Endothelial cell of umbilical vein (primary cell): Measurements from ENCODE around the gene SRGAP1. TPM values are rescaled to one million over a fixed set of nuclear protein-coding genes. Genes with fewer than 3 reads are reported as not detected.

Source experiments
- BruUV-seq: library from RNA; stranded (reverse); fragments of 400-500 nt; replicated peaks from 2 replicates; lab custom pipeline; 2021; lab: Mats Ljungman, UMichigan
- CTCF ChIA-PET: fragments of 300-600, 350-600 bp; sonication (Branson Sonifier 250); formaldehyde crosslinking; loops from one replicate; lab custom pipeline; 2021; ENCODE audit warnings: antibody characterized with exemption, inconsistent platforms; lab: Charles Lee
- POLR2A ChIA-PET: fragments of 300-600, 350-600 bp; sonication (Branson Sonifier 250); formaldehyde crosslinking; loops from one replicate; lab custom pipeline; 2021; ENCODE audit warnings: antibody characterized with exemption, inconsistent platforms; lab: Charles Lee
- DNase-seq: peaks from one replicate; pipeline ENCODE4 v3.0.0-alpha.2; 2011; ENCODE audit warnings: low read depth, low spot score
- FAIRE-seq: peaks from 2 replicates; lab custom pipeline; 2011; peaks lifted over from hg19 to GRCh38; lab: Jason Lieb, UNC
- H2AFZ ChIP-seq: 2 replicates; pipeline ENCODE4 v1.6.0; 2012; ENCODE audit warnings: low read depth, low read length, control low read depth, inconsistent platforms
- H3K27ac ChIP-seq: 2 replicates; pipeline ENCODE4 v1.5.1; 2011; ENCODE audit warnings: low read depth, mild to moderate bottlenecking, control low read depth, low read length, moderate library complexity; ENCODE audit not compliant: insufficient read depth
- H3K27me3 ChIP-seq, 2 experiments: 2 replicates each; pipeline versions ENCODE4 v1.6.0 to v1.6.1; 2011; ENCODE audit warnings: low read length in 2 of 2, mixed read lengths in 1 of 2; ENCODE audit not compliant: control insufficient read depth in 2 of 2, insufficient read depth in 2 of 2
- H3K36me3 ChIP-seq, 2 experiments: 2 replicates in 1 of 2; 3 replicates in 1 of 2; pipeline ENCODE4 v1.5.1; 2011; ENCODE audit warnings: low read length in 2 of 2, mild to moderate bottlenecking in 1 of 2, moderate library complexity in 1 of 2; ENCODE audit not compliant: control insufficient read depth in 2 of 2, insufficient read depth in 2 of 2; ENCODE audit errors: extremely low read depth in 1 of 2
- H3K4me1 ChIP-seq: 3 replicates; pipeline ENCODE4 v1.5.1; 2011; ENCODE audit warnings: mild to moderate bottlenecking, low read length; ENCODE audit not compliant: control insufficient read depth, insufficient read depth; ENCODE audit errors: extremely low read depth
- H3K4me2 ChIP-seq: 2 replicates; pipeline ENCODE4 v1.6.1; 2011; ENCODE audit warnings: low read length, control low read depth, mixed read lengths; ENCODE audit not compliant: insufficient read depth
- H3K4me3 ChIP-seq, 3 experiments: fragments of 200-600 bp in 1 of 3; sonication (generic), shearing (Covaris generic) in 1 of 3; replicated peaks in 1 of 3; 2 replicates each; pipeline ENCODE4 v1.5.1; 2011 to 2016; ENCODE audit warnings: control low read depth in 3 of 3, low read length in 3 of 3, mild to moderate bottlenecking in 2 of 3, inconsistent platforms in 1 of 3, low read depth in 1 of 3, moderate library complexity in 1 of 3; ENCODE audit not compliant: insufficient read depth in 1 of 3
- H3K79me2 ChIP-seq: 2 replicates; pipeline ENCODE4 v1.6.0; 2012; ENCODE audit warnings: low read length, inconsistent platforms; ENCODE audit not compliant: control insufficient read depth, insufficient read depth
- H3K9ac ChIP-seq: replicated peaks from 2 replicates; pipeline ENCODE3; 2011; ENCODE audit warnings: low read length, control low read depth; ENCODE audit not compliant: insufficient read depth; ENCODE audit errors: extremely low read depth
- H3K9me1 ChIP-seq: replicated peaks from 3 replicates; pipeline ENCODE4 v1.6.0; 2011; ENCODE audit warnings: mild to moderate bottlenecking, low read length; ENCODE audit not compliant: control insufficient read depth, insufficient read depth; ENCODE audit errors: extremely low read depth
- H3K9me3 ChIP-seq: replicated peaks from 2 replicates; pipeline ENCODE4 v1.5.1; 2012; ENCODE audit warnings: low read length, inconsistent platforms; ENCODE audit not compliant: control insufficient read depth, insufficient read depth
- H4K20me1 ChIP-seq: replicated peaks from 2 replicates; pipeline ENCODE3; 2011; ENCODE audit warnings: mild to moderate bottlenecking, low read length; ENCODE audit not compliant: control insufficient read depth, insufficient read depth; ENCODE audit errors: extremely low read depth
- CTCF ChIP-seq, 2 donors: IDR thresholded peaks; 1 replicate in 1 of 2; 2 replicates in 1 of 2; pipeline ENCODE4 v1.5.1; 2011; ENCODE audit warnings: low read length in 2 of 2, mild to moderate bottlenecking in 2 of 2, moderate library complexity in 2 of 2, control low read depth in 1 of 2, inconsistent platforms in 1 of 2, low read depth in 1 of 2; ENCODE audit not compliant: insufficient read depth in 1 of 2; ENCODE audit errors: extremely low read depth in 1 of 2
- EZH2 ChIP-seq: IDR thresholded peaks from 2 replicates; pipeline ENCODE4 v1.6.1; 2012; ENCODE audit warnings: borderline replicate concordance, low read depth, mild to moderate bottlenecking, moderate library complexity, low read length, inconsistent platforms; ENCODE audit not compliant: severe bottlenecking
- FOS ChIP-seq: IDR thresholded peaks from 2 replicates; pipeline ENCODE4 v1.6.1; 2011; ENCODE audit warnings: mild to moderate bottlenecking, low read length, moderate library complexity, borderline replicate concordance; ENCODE audit not compliant: insufficient read depth
- GATA2 ChIP-seq: IDR thresholded peaks from 2 replicates; pipeline ENCODE4 v1.7.0; 2011; ENCODE audit warnings: low read depth, mild to moderate bottlenecking, moderate library complexity, mixed read lengths, low read length; ENCODE audit not compliant: insufficient read length, insufficient read depth
- JUN ChIP-seq: IDR thresholded peaks from 2 replicates; pipeline ENCODE4 v1.6.1; 2011; ENCODE audit warnings: borderline replicate concordance, low read depth; ENCODE audit not compliant: insufficient read length, insufficient read depth
- MAX ChIP-seq: IDR thresholded peaks from 2 replicates; pipeline ENCODE4 v1.6.1; 2011; ENCODE audit not compliant: insufficient read depth, insufficient read length
- MYC ChIP-seq: IDR thresholded peaks from one replicate; pipeline ENCODE4 v1.6.1; 2011; ENCODE audit warnings: mild to moderate bottlenecking, low read depth, low read length
- POLR2A ChIP-seq: IDR thresholded peaks from 2 replicates; pipeline ENCODE4 v1.6.1; 2012; ENCODE audit warnings: low read depth, mild to moderate bottlenecking, control low read depth, low read length
- POLR2AphosphoS5 ChIP-seq: IDR thresholded peaks from 2 replicates; pipeline ENCODE4 v1.6.1; 2012; ENCODE audit warnings: low read depth, mild to moderate bottlenecking, control low read depth, low read length, moderate library complexity; ENCODE audit not compliant: insufficient read depth
- dilution Hi-C: fragments of 300-500 bp; cut with MboI; formaldehyde crosslinking; loops from one replicate; pipeline ENCODE4 v1.15.0; 2019; ENCODE audit warnings: low sequenced_read_pairs; ENCODE audit not compliant: extremely low pct_ligation_motif_present
- intact Hi-C: fragments of 100-400 bp; cut with micrococcal nuclease; formaldehyde crosslinking; loops from one replicate; pipeline ENCODE4 v1.10.0; 2022
- polyA plus RNA-seq, 4 experiments: library from polyadenylated mRNA; depleted of rRNA in 3 of 4; stranded (reverse) in 3 of 4; unstranded in 1 of 4; fragments of >200 nt; gene quantifications; 2 replicates each; pipeline versions ENCODE4 v1.2.1 to v1.2.3, GENCODE V29; 2011 to 2012; ENCODE audit warnings: missing spikeins in 1 of 4
- total RNA-seq: library from RNA; stranded (reverse); gene quantifications from 2 replicates; pipeline ENCODE4 v1.2.3, GENCODE V29; 2021

Gene SRGAP1
- total and polyA plus RNA-seq, 2 donors (not counting 3 experiments of a cell fraction or from before 2014, with no cell fraction given): 4.9 to 16.3 TPM

- TF ChIP-seq GATA2 (no peak), JUN (no peak), MYC (no peak), CTCF (IDR thresholded peaks at IDR 0.05; ENCODE audit: extremely low read depth in 1 of 2, insufficient read depth in 1 of 2, low read depth in 1 of 2, low read length in 2 of 2) (no peak), POLR2A (no peak), POLR2AphosphoS5 (no peak), MAX (no peak), FOS (no peak), EZH2 (no peak)
- Histone ChIP-seq H3K4me1 (peaks cover 5% of the 10 kb centered on the region), H3K9ac (no peak overlapping the region), H4K20me1 (no peaks in the 10 kb centered on the region), H3K27ac (no peak overlapping the region), H3K4me3 (no peak overlapping the region), H2AFZ (no peak overlapping the region), H3K27me3 (no peaks in the 10 kb centered on the region), H3K9me1 (no peaks in the 10 kb centered on the region), H3K4me2 (no peak overlapping the region), H3K79me2 (peaks cover 31% of the 10 kb centered on the region), H3K36me3 (no peaks in the 10 kb centered on the region), H3K9me3 (no peaks in the 10 kb centered on the region)
- ChIA-PET CTCF (interaction anchor here (0.9 to 2.1 kb wide), 2 partner anchors 9 to 223 kb away, joined by 3 to 5 read pairs; no protein-coding TSS in a partner anchor), POLR2A (no interaction called here)
- BruUV-seq: no TSS peak
- dilution Hi-C loops: no loop called here
- DNase-seq: peak; percentile 19
- FAIRE-seq: peak; percentile 55
- intact Hi-C loops: no loop called here
Measured at GRCh38 chr12:63862187-63862968, 17.9 kb downstream of the SRGAP1 start.
